ENCODE data around the gene FOXO1.

FOXO1 gene

GRCh38 chr13:40519637-40520036, 146.8 kb downstream of the FOXO1 start:
- CTCF ChIA-PET, result no interaction called here
- no peak for DNase-seq (ENCODE audit: low spot score)
- POLR2A ChIA-PET (ENCODE audit: low non-redundant PET), result no interaction called here
- no peak for TF ChIP-seq CTCF (conservative IDR thresholded peaks at IDR 0.05; ENCODE audit: low read depth)
- H3K27ac ChIP-seq, result no peak overlapping the region

- H3K27ac ChIP-seq, result no peak overlapping the region
- CTCF ChIA-PET, result interaction anchor here (1.2 kb wide), 1 partner anchor 42 kb away, joined by 3 read pairs; no protein-coding TSS in a partner anchor
- no peak for DNase-seq (ENCODE audit: low spot score)
- TF ChIP-seq CTCF (conservative IDR thresholded peaks at IDR 0.05; ENCODE audit: low read depth), result no peak
- POLR2A ChIA-PET (ENCODE audit: low non-redundant PET), result no interaction called here
Observed at GRCh38 chr13:40518481-40518882, 148.0 kb downstream of the FOXO1 start.

- POLR2A ChIA-PET (ENCODE audit: low non-redundant PET), result no interaction called here
- CTCF ChIA-PET, result interaction anchor here (1.2 kb wide), 1 partner anchor 41 kb away, joined by 3 read pairs; no protein-coding TSS in a partner anchor
- no peak for DNase-seq (ENCODE audit: low spot score)
- H3K27ac ChIP-seq, result no peak overlapping the region
- TF ChIP-seq CTCF (conservative IDR thresholded peaks at IDR 0.05; ENCODE audit: low read depth), result no peak
Observed at GRCh38 chr13:40517486-40518480, 148.7 kb downstream of the FOXO1 start.

GRCh38 chr13:40515702-40516101, 150.7 kb downstream of the FOXO1 start:
- POLR2A ChIA-PET (ENCODE audit: low non-redundant PET), result no interaction called here
- CTCF ChIA-PET, result no interaction called here
- no peak for TF ChIP-seq CTCF (conservative IDR thresholded peaks at IDR 0.05; ENCODE audit: low read depth)
- no peak for DNase-seq (ENCODE audit: low spot score)
- no peak overlapping the region for H3K27ac ChIP-seq

- no peak for TF ChIP-seq CTCF (conservative IDR thresholded peaks at IDR 0.05; ENCODE audit: low read depth)
- CTCF ChIA-PET, result no interaction called here
- DNase-seq (ENCODE audit: low spot score), result no peak
- POLR2A ChIA-PET (ENCODE audit: low non-redundant PET), result no interaction called here
- H3K27ac ChIP-seq, result no peak overlapping the region
Observed at GRCh38 chr13:40514802-40515201, 151.6 kb downstream of the FOXO1 start.

GRCh38 chr13:40509876-40510275, 156.6 kb downstream of the FOXO1 start:
- CTCF ChIA-PET, result no interaction called here
- no peak overlapping the region for H3K27ac ChIP-seq
- no peak for TF ChIP-seq CTCF (conservative IDR thresholded peaks at IDR 0.05; ENCODE audit: low read depth)
- POLR2A ChIA-PET (ENCODE audit: low non-redundant PET), result no interaction called here
- DNase-seq (ENCODE audit: low spot score), result no peak
